ENCODE data around the gene ATP6V0A1. TPM values are rescaled to one million over a fixed set of nuclear protein-coding genes. Genes with fewer than 3 reads are reported as not detected.

ATP6V0A1 gene
- total RNA-seq, 2 experiments from 2014 or later, result 10.4 to 14.4 TPM

DNA sequence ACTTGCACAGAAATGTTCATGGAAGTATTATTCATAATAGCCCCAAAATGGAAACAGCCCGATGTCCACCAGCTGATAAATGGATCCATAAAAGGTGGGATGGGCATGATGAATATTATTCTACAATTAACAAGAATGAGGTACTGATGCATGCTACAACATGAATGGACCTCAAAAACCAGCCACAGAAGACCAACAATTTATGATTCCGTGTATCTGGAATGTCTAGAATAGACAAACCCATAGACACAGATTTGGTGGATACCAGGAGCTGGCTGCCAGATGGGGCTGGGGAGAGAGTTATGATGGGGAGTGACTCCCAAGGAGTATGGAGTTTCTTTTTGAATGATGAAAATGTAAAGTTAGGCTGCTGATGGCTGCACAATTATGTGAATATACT, 66.5 kb downstream of the ATP6V0A1 start:
- ChIA-PET POLR2A (no interaction called here), CTCF (interaction anchor here (1.7 kb wide), 1 partner anchor 97 kb away, joined by 4 read pairs; no protein-coding TSS in a partner anchor)
- peaks cover 3% of the 10 kb centered on the region for H3K27me3 Mint-ChIP-seq
- H3K27me3 ChIP-seq (ENCODE audit: control insufficient read depth in 1 of 2, insufficient read depth in 2 of 2, low read length in 2 of 2), result no peaks in the 10 kb centered on the region
- intact Hi-C loops (cut with DNase I, micrococcal nuclease), result loop anchor here in 1 of 2 experiments (5.0 kb wide), 1 partner anchor 498 kb away; no protein-coding TSS in a partner anchor
- DNase-seq (no peak), ATAC-seq (ENCODE audit: poor library complexity) (no peak)
- no peaks in the 10 kb centered on the region for H3K9me3 Mint-ChIP-seq
- H3K4me1 ChIP-seq (ENCODE audit: insufficient read depth, low read length), result peaks cover 23% of the 10 kb centered on the region
- peaks cover 7% of the 10 kb centered on the region for H3K36me3 ChIP-seq (ENCODE audit: insufficient read depth, low read length)
- H3K27ac Mint-ChIP-seq, result no peak overlapping the region
- TF ChIP-seq, protein P1, sequence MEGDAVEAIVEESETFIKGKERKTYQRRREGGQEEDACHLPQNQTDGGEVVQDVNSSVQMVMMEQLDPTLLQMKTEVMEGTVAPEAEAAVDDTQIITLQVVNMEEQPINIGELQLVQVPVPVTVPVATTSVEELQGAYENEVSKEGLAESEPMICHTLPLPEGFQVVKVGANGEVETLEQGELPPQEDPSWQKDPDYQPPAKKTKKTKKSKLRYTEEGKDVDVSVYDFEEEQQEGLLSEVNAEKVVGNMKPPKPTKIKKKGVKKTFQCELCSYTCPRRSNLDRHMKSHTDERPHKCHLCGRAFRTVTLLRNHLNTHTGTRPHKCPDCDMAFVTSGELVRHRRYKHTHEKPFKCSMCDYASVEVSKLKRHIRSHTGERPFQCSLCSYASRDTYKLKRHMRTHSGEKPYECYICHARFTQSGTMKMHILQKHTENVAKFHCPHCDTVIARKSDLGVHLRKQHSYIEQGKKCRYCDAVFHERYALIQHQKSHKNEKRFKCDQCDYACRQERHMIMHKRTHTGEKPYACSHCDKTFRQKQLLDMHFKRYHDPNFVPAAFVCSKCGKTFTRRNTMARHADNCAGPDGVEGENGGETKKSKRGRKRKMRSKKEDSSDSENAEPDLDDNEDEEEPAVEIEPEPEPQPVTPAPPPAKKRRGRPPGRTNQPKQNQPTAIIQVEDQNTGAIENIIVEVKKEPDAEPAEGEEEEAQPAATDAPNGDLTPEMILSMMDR (IDR thresholded peaks at IDR 0.05), result no peak
- no peak overlapping the region for H3K4me3 ChIP-seq (ENCODE audit: low read length)
- H3K4me1 Mint-ChIP-seq (ENCODE audit: low read depth), result peaks cover 16% of the 10 kb centered on the region
- no peaks in the 10 kb centered on the region for H3K36me3 Mint-ChIP-seq (ENCODE audit: low read depth)
- no peaks in the 10 kb centered on the region for H3K9me3 ChIP-seq (ENCODE audit: control insufficient read depth in 1 of 2, insufficient read depth in 1 of 2, low read length in 2 of 2)
- no peak overlapping the region for H3K4me3 Mint-ChIP-seq
- no peak overlapping the region for H3K27ac ChIP-seq (ENCODE audit: low read depth in 1 of 2, low read length in 2 of 2)

DNA sequence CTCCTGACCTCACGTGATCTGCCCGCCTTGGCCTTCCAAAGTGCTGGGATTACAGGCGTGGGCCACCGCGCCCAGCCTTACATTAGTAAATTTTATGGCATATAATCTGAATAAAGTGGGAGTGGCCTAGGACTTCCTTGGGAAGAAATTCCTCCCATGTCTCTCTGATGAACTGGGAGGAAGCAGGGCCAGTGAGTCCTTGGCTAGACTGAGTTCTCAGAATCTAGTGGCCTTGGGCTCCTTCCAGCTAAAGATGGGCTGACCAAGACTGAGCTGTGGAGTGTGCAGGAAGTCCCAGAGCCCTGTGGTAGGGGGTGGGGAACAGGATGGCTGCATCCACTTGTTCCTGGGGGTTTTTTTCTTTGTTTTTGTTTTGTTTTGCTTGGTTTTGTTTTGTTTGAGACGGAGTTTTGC, 67.4 kb downstream of the ATP6V0A1 start:
- peaks cover 24% of the 10 kb centered on the region for H3K4me1 Mint-ChIP-seq (ENCODE audit: low read depth)
- CTCF ChIA-PET, result no interaction called here
- no peak overlapping the region for H3K4me3 ChIP-seq (ENCODE audit: low read length)
- H3K4me1 ChIP-seq (ENCODE audit: insufficient read depth, low read length), result peaks cover 32% of the 10 kb centered on the region
- ATAC-seq (ENCODE audit: poor library complexity), result no peak
- H3K27ac ChIP-seq (ENCODE audit: low read depth in 1 of 2, low read length in 2 of 2), result no peak overlapping the region
- no peak for DNase-seq
- H3K36me3 Mint-ChIP-seq (ENCODE audit: low read depth), result no peaks in the 10 kb centered on the region
- peaks cover 3% of the 10 kb centered on the region for H3K27me3 Mint-ChIP-seq
- no peaks in the 10 kb centered on the region for H3K9me3 Mint-ChIP-seq
- TF ChIP-seq, protein P1 (IDR thresholded peaks at IDR 0.05), result no peak
- H3K27ac Mint-ChIP-seq, result no peak overlapping the region
- H3K9me3 ChIP-seq (ENCODE audit: control insufficient read depth in 1 of 2, insufficient read depth in 1 of 2, low read length in 2 of 2), result no peaks in the 10 kb centered on the region
- H3K36me3 ChIP-seq (ENCODE audit: insufficient read depth, low read length), result peaks cover 5% of the 10 kb centered on the region
- H3K4me3 Mint-ChIP-seq, result no peak overlapping the region
- H3K27me3 ChIP-seq (ENCODE audit: control insufficient read depth in 1 of 2, insufficient read depth in 2 of 2, low read length in 2 of 2), result no peaks in the 10 kb centered on the region
- POLR2A ChIA-PET, result no interaction called here
- intact Hi-C loops (cut with DNase I, micrococcal nuclease), result loop anchor here in 1 of 2 experiments (5.0 kb wide), 1 partner anchor 499 kb away; no protein-coding TSS in a partner anchor

DNA sequence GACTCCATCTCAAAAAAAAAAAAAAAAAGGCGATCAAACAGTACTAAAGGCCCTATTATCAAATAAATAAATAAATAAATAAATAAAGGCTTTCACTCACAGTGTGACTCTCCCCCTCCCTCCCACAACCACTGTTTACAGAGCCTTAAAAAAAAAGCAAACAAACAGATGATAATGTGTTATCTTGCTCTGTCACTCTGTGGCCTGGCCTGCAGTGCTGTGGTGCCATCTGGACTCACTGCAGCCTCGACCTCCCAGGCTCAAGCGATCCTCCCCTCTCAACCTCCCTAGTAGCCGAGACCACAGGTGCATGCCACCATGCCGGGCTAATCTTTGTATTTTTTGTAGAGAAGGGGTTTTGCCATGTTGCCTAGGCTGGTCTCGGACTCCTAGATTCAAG, 69.3 kb downstream of the ATP6V0A1 start:
- Mint-ChIP-seq H3K36me3 (ENCODE audit: low read depth) (no peaks in the 10 kb centered on the region), H3K27ac (no peak overlapping the region), H3K9me3 (no peaks in the 10 kb centered on the region), H3K4me1 (ENCODE audit: low read depth) (peaks cover 33% of the 10 kb centered on the region), H3K4me3 (no peak overlapping the region), H3K27me3 (peaks cover 3% of the 10 kb centered on the region)
- H3K4me1 ChIP-seq (ENCODE audit: insufficient read depth, low read length), result peaks cover 45% of the 10 kb centered on the region
- no peak overlapping the region for H3K4me3 ChIP-seq (ENCODE audit: low read length)
- ATAC-seq (ENCODE audit: poor library complexity), result no peak
- H3K27ac ChIP-seq (ENCODE audit: low read depth in 1 of 2, low read length in 2 of 2), result no peak overlapping the region
- H3K27me3 ChIP-seq (ENCODE audit: control insufficient read depth in 1 of 2, insufficient read depth in 2 of 2, low read length in 2 of 2), result no peaks in the 10 kb centered on the region
- no peak for DNase-seq
- no peaks in the 10 kb centered on the region for H3K36me3 ChIP-seq (ENCODE audit: insufficient read depth, low read length)
- ChIA-PET CTCF (interaction anchor here (0.7 to 2.2 kb wide), 8 partner anchors 8 to 216 kb away, joined by 3 to 13 read pairs (median 4); partner anchors contain the start of gene NAGLU), POLR2A (interaction anchor here (0.7 kb wide), 1 partner anchor 8 kb away, joined by 5 read pairs; the partner anchor contains the start of gene NAGLU)
- TF ChIP-seq, protein P1 (IDR thresholded peaks at IDR 0.05), result no peak
- H3K9me3 ChIP-seq (ENCODE audit: control insufficient read depth in 1 of 2, insufficient read depth in 1 of 2, low read length in 2 of 2), result no peaks in the 10 kb centered on the region
- intact Hi-C loops (cut with DNase I, micrococcal nuclease), result loop anchor here in 1 of 2 experiments (5.0 kb wide), 1 partner anchor 501 kb away; no protein-coding TSS in a partner anchor
